Diencephalon (tissue), 1 donor: ENCODE data around the gene CD80. TPM values are rescaled to one million over a fixed set of nuclear protein-coding genes. Genes with fewer than 3 reads are reported as not detected.

Experiments
- total RNA-seq: library from RNA; depleted of rRNA; stranded (reverse); fragments of >200 nt; gene quantifications from one replicate; pipeline ENCODE4 v1.2.3, GENCODE V29; 2014

Gene CD80, protein sequence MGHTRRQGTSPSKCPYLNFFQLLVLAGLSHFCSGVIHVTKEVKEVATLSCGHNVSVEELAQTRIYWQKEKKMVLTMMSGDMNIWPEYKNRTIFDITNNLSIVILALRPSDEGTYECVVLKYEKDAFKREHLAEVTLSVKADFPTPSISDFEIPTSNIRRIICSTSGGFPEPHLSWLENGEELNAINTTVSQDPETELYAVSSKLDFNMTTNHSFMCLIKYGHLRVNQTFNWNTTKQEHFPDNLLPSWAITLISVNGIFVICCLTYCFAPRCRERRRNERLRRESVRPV
- total RNA-seq, result under 0.01 TPM

DNA sequence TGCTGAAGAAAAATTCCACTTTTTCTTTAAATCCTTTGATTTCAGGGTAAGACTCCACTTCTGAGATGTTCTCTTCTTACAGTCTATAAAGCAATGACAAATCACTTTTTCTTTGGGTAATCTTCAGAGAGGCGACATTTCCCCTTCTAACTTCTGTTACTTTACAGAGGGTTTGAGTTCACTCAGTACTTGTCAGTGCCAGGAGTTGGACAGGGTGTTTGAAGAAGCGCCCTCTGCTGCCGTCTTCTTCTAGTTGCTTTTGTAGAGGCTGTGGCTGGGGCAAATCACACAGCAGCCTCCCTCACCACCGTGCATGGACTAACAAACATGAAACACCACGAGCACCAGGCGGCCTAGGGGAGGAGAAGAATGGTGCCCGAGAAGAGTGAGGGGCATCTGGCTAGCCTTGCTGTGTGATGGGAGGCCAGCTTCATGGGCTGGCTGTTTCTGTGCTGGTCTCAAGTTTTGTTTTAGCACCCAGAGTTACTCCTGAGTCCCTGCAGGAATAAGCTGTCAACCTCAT, at the start of gene CD80:
Gene CD80, minus strand, starts transcription at position 174 of the 523 bp plus-strand sequence. CDS start 1,886 bp downstream, outside the sequence.

DNA sequence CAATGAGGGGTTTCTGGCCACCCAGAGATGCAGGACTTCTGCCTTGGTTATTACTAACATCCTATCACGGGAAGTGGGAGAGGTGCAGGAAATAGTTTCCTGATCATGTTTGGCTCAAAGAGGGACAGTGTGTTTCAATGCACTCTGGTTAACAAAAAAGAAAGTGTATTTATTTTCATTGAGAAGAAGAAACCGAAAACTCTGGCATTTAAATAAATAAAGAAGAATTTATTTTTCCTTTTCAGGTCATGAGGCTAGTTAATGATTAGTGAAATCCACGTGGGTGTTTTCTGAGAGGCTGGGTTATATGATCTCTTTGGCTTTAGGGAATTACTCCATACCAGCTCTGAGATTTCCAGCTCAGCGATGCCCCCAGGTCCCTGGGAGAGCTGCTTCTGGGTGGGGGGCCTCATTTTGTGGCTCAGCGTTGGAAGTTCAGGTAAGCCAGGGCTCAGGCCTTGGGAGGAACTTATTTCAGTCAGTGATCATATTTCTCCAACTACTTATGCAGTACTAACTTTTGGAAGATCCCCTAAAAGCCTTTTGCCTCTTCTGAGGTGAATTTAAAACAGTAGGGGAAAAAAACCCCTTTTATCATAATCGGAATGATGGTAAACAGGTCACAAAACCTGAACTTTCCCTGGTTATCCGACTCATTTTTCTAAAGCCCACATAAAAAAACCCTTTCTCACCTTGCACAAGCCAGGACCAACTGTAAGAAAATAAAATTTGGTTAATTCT, 38.3 kb upstream of the CD80 start, which contains the start of gene PLA1A:
Gene PLA1A, plus strand, starts transcription at position 338 of the 741 bp plus-strand sequence. Its CDS starts 29 bp downstream, at position 367.

DNA sequence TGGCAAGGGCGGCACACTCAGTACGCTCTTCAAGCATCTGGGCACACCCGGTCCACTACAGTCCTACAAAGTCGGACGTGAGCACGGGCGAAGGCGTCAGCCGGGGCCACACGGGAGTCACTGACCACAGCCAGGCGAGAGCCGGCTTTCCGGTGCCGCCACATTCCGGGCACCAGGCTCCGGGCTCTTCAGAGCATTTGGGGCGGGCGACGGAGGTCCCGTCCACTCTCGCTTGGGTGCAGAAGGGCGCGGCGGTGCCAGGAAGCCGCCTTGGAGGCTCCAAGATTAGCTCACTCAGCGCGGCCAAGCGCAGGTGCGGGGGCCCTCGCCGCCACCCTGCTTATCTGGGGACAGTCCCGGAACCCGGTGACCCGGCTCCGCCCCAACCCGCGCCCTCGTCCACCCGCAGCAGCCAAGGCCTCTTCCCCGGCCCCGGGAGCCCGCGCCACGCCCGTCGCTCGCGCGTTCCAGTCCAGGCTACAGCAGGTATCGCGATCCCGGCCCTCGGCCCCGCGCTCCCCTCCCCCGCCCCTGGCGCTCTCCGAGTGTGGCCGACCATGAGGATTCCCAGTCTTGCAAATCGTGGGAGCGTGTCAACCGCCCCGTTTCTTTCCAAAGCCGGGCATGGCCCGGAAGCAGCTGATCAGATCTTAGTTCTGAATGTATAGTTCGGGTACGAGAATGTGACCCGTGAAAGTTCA, 20.1 kb upstream of the CD80 start, which contains the start of gene ADPRH:
Gene ADPRH, plus strand, starts transcription at position 127 of the 701 bp plus-strand sequence. CDS start 2,678 bp downstream, outside the sequence.

DNA sequence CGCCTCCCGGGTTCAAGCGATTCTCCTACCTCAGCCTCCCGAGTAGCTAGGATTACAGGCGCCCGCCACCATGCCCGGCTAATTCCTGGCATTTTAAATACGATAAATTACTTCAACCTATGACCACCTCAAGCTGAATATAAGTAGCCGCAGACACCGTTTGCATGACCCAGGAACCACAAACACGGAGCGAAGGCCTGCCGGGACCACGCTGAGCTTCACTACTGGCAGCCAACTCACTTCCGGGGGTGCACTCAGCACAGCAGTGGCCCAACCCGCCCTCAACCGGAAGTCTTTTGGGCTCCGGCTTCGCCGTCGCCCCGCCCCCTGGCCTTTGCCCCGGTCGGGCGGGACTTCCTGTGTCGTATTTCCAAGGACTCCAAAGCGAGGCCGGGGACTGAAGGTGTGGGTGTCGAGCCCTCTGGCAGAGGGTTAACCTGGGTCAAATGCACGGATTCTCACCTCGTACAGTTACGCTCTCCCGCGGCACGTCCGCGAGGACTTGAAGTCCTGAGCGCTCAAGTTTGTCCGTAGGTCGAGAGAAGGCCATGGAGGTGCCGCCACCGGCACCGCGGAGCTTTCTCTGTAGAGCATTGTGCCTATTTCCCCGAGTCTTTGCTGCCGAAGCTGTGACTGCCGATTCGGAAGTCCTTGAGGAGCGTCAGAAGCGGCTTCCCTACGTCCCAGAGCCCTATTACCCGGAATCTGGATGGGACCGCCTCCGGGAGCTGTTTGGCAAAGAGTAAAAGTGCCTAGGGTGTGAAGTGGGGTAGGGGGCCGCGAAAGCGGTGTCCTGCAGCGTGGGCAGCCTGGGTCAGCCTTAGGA, 61.0 kb downstream of the CD80 start, which contains the start of gene TIMMDC1:
Gene TIMMDC1, plus strand, starts transcription at position 362 of the 826 bp plus-strand sequence. Its CDS starts 187 bp downstream, at position 549.

Other genes with a start within 250 kb of the CD80 start
- gene TMEM39A, start 96.0 kb downstream of the CD80 start, total RNA-seq, result 13.4 TPM
- gene POGLUT1, start 90.7 kb downstream of the CD80 start, total RNA-seq, result 16.8 TPM
- 31.4 TPM for gene TIMMDC1, start 61.1 kb downstream of the CD80 start, total RNA-seq
- gene ADPRH, start 19.9 kb upstream of the CD80 start, total RNA-seq, result 2.3 TPM
- gene PLA1A, start 38.3 kb upstream of the CD80 start, total RNA-seq, result 0.23 TPM
- 0.69 TPM for gene POPDC2, start 101.0 kb upstream of the CD80 start, total RNA-seq
- 22.6 TPM for gene COX17, start 117.8 kb upstream of the CD80 start, total RNA-seq
- gene CFAP91, start 143.4 kb upstream of the CD80 start, total RNA-seq, result 12.9 TPM
- 0.23 TPM for gene NR1I2, start 222.5 kb upstream of the CD80 start, total RNA-seq